GM13977 (cell line): ENCODE measurements around the gene HDAC11.

Source experiments
- DNase-seq: peaks from one replicate; pipeline ENCODE4 v3.0.0; 2012; ENCODE audit warnings: low spot score
- CTCF ChIP-seq: IDR thresholded peaks from 2 replicates; pipeline ENCODE4 v1.5.1; 2012; ENCODE audit warnings: mild to moderate bottlenecking, control low read depth; ENCODE audit not compliant: insufficient read depth; ENCODE audit errors: extremely low read depth, missing control alignments
- in situ Hi-C: fragments of 300-500 bp; cut with MboI; formaldehyde crosslinking; loops from one replicate; pipeline ENCODE4 v1.12.0; 2022; ENCODE audit warnings: low sequenced_read_pairs, low pct_unique_long_range_greater_than_20kb, mixed read lengths, inconsistent platforms; ENCODE audit not compliant: unreplicated experiment

Gene HDAC11

GRCh38 chr3:13452490-13453335, 27.4 kb upstream of the HDAC11 start:
- TF ChIP-seq CTCF = peak; percentile 73
- in situ Hi-C loops = loop anchor here (10.0 kb wide), 1 partner anchor 348 kb away; no protein-coding TSS in a partner anchor
- DNase-seq = peak; percentile 61

- no peak for TF ChIP-seq CTCF
- in situ Hi-C loops = loop anchor here (10.0 kb wide), 1 partner anchor 351 kb away; no protein-coding TSS in a partner anchor
- no peak for DNase-seq
Measured at GRCh38 chr3:13455644-13456043, 24.5 kb upstream of the HDAC11 start.

GRCh38 chr3:13457593-13457992, 22.5 kb upstream of the HDAC11 start:
- in situ Hi-C loops = loop anchor here (10.0 kb wide), 1 partner anchor 353 kb away; no protein-coding TSS in a partner anchor
- TF ChIP-seq CTCF = no peak

GRCh38 chr3:13459605-13460340, 20.3 kb upstream of the HDAC11 start:
- no peak for DNase-seq
- TF ChIP-seq CTCF = no peak
- in situ Hi-C loops = loop anchor here (10.0 kb wide), 1 partner anchor 355 kb away; no protein-coding TSS in a partner anchor

More at GRCh38 chr3:13457593-13457992, 22.5 kb upstream of the HDAC11 start:
- no peak for DNase-seq

GRCh38 chr3:13460341-13460736, 19.8 kb upstream of the HDAC11 start:
- TF ChIP-seq CTCF = no peak
- in situ Hi-C loops = no loop called here
- no peak for DNase-seq
